Upper lobe of left lung (tissue), 6 donors: ENCODE data around the gene HOXA1. TPM values are rescaled to one million over a fixed set of nuclear protein-coding genes. Genes with fewer than 3 reads are reported as not detected.
A peak's percentile ranks its signal among the peaks of the same experiment; 100 is the strongest.
"Not testable (repeated sequence)": the region's sequence is repeated elsewhere in the genome, so short reads cannot be mapped to it uniquely, and the experiment has no call there.

Experiments
- ATAC-seq, 2 donors: fragments of 200-7000 bp; cut with Tn5 transposase; one replicate each; pipeline ENCODE4 v1.9.1; 2022; ENCODE audit warnings: mild to moderate bottlenecking in 2 of 2, moderate library complexity in 2 of 2; ENCODE audit not compliant: low FRiP score in 2 of 2
- DNase-seq, 2 donors: peaks; one replicate each; pipeline ENCODE4 v3.0.0-alpha.2; 2019 to 2020
- H3K27ac ChIP-seq, 4 donors: fragments of 200-600 bp; sonication (generic); one replicate each; pipeline ENCODE4 v1.5.1; 2016 to 2019
- H3K27me3 ChIP-seq, 4 donors: fragments of 200-600 bp; sonication (generic); one replicate each; pipeline ENCODE4 v1.5.1; 2017 to 2019
- H3K36me3 ChIP-seq, 4 donors: fragments of 200-600 bp; sonication (generic); one replicate each; pipeline ENCODE4 v1.5.1; 2016 to 2019
- H3K4me1 ChIP-seq, 4 donors: fragments of 200-600 bp; sonication (generic); one replicate each; pipeline ENCODE4 v1.5.1; 2018 to 2019
- H3K4me3 ChIP-seq, 4 donors: fragments of 200-600 bp; sonication (generic); one replicate each; pipeline ENCODE4 v1.5.1; 2017 to 2019; ENCODE audit warnings: mild to moderate bottlenecking in 2 of 4, moderate library complexity in 1 of 4
- H3K9me3 ChIP-seq, 4 donors: fragments of 200-600 bp; sonication (generic); one replicate each; pipeline ENCODE4 v1.5.1; 2018 to 2019
- CTCF ChIP-seq, 6 experiments: fragments of 450-650 bp in 4 of 6; fragments of 200-600 bp in 2 of 6; sonication (generic) in 2 of 6; IDR thresholded peaks; one replicate each; pipeline ENCODE4 v1.5.1; 2016 to 2019; ENCODE audit warnings: antibody characterized with exemption in 6 of 6
- EP300 ChIP-seq, 4 donors: sonication (generic); formaldehyde crosslinking; IDR thresholded peaks; one replicate each; pipeline ENCODE4 v1.5.1; 2017; ENCODE audit warnings: antibody characterized with exemption in 4 of 4, control low read depth in 2 of 4
- POLR2A ChIP-seq, 4 donors: fragments of 450-650 bp; IDR thresholded peaks; one replicate each; pipeline ENCODE4 v1.5.1; 2016 to 2017; ENCODE audit warnings: antibody characterized with exemption in 4 of 4, mild to moderate bottlenecking in 2 of 4
- POLR2AphosphoS5 ChIP-seq, 2 donors: sonication (generic); formaldehyde crosslinking; IDR thresholded peaks; one replicate each; pipeline ENCODE4 v1.5.1; 2017; ENCODE audit warnings: antibody characterized with exemption in 2 of 2
- WGBS, 2 donors: methylation state at CpG; one replicate each; pipeline ENCODE4 v1.1.5; 2017 to 2018; 5-methylcytosine and 5-hydroxymethylcytosine counted together
- small RNA-seq, 4 donors: library from RNA; depleted of rRNA; stranded (forward); fragments of <200 nt; gene quantifications; one replicate each; pipeline ENCODE3, GENCODE V24; 2016
- total RNA-seq, 6 donors: library from RNA; depleted of rRNA in 4 of 6; stranded (reverse); fragments of >200 nt in 4 of 6; gene quantifications; one replicate each; pipeline versions ENCODE4 v1.1.0 to v1.2.1, GENCODE V29; 2016 to 2021
- donor health status: DM: no; HTN: no; CAD: no; lungs with moderate emphysema.
- donor health status: DM: no; HTN: yes; CAD: no; lungs with severe emphysema.

HOXA1 gene
- total RNA-seq, 6 donors from 2014 or later, result 0.46 to 2.1 (median 0.64) TPM; not detected in 3

DNA sequence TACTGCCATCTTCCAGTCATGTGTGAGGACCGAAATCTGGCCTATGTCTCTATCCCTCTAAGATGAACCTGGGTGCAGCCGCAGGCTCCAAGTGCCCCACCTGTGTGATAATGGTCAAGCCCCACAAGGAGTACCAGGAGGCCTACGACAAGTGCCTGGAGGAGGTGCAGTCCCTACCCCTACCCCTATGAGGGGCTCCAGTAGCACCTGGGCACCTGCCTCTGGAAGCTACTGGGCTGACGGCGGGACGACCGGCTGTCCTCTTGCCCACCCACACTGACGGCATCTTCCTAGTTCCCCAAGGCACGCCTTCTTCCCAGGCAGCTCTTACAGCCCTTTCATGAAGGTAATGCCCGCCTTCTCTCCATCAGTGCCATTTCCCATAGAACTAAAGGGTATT lies 47.4 kb downstream of the HOXA1 start:
- 94 to 95% methylated on average over 8 to 9 of the region's 10 CpGs for WGBS, 2 donors
- Histone ChIP-seq H3K4me3 (no peak overlapping the region), H3K4me1 (no peaks in the 10 kb centered on the region), H3K27me3 (no peaks in the 10 kb centered on the region), H3K9me3 (no peaks in the 10 kb centered on the region), H3K27ac (no peak overlapping the region), H3K36me3 (no peaks in the 10 kb centered on the region)
- DNase-seq (no peak), ATAC-seq (peak in 1 of 2 donors; percentile 59)
- no peak for TF ChIP-seq EP300 (IDR thresholded peaks at IDR 0.05)
- no peak for TF ChIP-seq POLR2A (IDR thresholded peaks at IDR 0.05)
- no peak for TF ChIP-seq POLR2AphosphoS5 (IDR thresholded peaks at IDR 0.05)
- TF ChIP-seq CTCF (IDR thresholded peaks at IDR 0.05), result no peak

DNA sequence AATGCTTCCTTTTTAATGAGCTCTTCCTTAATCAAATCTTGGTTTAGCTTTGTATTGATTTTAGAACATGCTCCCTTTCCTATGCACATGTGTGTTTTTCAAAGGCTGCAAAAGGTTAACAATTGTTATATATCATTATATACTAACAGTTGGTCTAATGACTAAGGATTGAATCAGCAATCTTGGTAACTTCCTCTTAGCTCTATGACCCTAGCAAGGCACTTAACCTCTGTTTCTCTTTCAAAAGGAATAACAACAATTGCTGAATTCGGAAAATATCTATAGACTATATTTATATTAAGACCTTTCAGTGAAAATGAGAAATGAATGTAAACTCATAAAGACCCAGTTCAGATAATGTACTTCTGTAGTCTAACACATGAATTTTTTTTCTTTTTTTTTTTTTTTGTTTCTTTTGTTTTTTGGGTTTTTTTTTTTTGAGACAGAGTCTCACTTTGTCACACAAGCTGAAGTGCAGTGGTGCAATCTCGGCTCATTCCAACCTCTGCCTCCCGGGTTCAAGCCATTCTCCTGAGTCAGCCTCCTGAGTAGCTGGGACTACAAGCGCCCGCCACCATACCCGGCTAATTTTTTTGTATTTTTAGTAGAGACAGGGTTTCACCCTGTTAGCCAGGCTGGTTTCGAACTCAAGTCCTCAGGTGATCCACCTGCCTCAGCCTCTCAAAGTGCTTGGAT lies 48.8 kb downstream of the HOXA1 start:
- Histone ChIP-seq H3K27me3 (no peaks in the 10 kb centered on the region), H3K27ac (no peak overlapping the region), H3K4me3 (no peak overlapping the region), H3K9me3 (no peaks in the 10 kb centered on the region), H3K36me3 (no peaks in the 10 kb centered on the region), H3K4me1 (no peaks in the 10 kb centered on the region)
- DNase-seq (no peak), ATAC-seq (no peak)
- TF ChIP-seq CTCF (IDR thresholded peaks at IDR 0.05) (no peak), POLR2AphosphoS5 (IDR thresholded peaks at IDR 0.05) (no peak), EP300 (IDR thresholded peaks at IDR 0.05) (no peak), POLR2A (IDR thresholded peaks at IDR 0.05) (no peak)
- WGBS, 2 donors, result 69 to 80% methylated on average over 7 of the region's 7 CpGs

DNA sequence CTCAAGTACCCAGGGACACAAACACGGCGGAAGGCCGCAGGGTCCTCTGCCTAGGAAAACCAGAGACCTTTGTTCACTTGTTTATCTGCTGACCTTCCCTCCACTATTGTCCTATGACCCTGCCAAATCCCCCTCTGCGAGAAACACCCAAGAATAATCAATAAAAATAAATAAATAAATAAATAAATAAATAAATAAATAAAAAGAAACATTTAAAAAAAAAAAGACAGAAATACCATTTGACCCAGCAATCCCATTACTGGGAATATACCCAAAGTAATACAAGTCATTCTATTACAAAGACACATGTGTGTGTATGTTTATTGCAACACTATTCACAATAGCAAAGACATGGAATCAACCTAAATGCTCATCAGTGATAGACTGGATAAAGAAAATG lies 49.8 kb downstream of the HOXA1 start:
- not testable (repeated sequence) for ATAC-seq, H3K4me3 ChIP-seq, H3K27me3 ChIP-seq, H3K36me3 ChIP-seq, DNase-seq, H3K27ac ChIP-seq, H3K4me1 ChIP-seq, H3K9me3 ChIP-seq
- 87 to 94% methylated on average over 1 to 2 of the region's 4 CpGs for WGBS, 2 donors

DNA sequence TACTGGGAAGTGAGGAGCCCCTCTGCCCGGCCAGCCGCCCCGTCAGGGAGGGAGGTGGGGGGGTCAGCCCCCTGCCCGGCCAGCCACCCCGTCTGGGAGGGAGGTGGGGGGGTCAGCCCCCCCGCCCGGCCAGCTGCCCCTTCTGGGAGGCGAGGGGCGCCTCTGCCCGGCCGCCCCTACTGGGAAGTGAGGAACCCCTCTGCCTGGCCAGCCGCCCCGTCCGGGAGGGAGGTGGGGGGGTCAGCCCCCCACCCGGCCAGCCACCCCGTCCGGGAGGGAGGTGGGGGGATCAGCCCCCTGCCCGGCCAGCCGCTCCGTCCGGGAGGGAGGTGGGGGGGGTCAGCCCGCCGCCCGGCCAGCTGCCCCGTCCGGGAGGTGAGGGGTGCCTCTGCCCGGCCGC lies 50.7 kb downstream of the HOXA1 start:
- WGBS, 2 donors, result no CpG with 5 or more reads among the region's 28 CpGs
- not testable (repeated sequence) for ATAC-seq
- peak in 1 of 2 donors; percentile 51 for DNase-seq

More for the DNA sequence above, 50.7 kb downstream of the HOXA1 start:
- not testable (repeated sequence) for H3K4me3 ChIP-seq, H3K9me3 ChIP-seq, H3K27ac ChIP-seq, H3K36me3 ChIP-seq, H3K4me1 ChIP-seq, H3K27me3 ChIP-seq

Small RNA genes lying within 50 kb of the gene (small RNA-seq; reads per million reads assigned to genes)
- 0 reads per million in 4 donors for gene RF01977

Other genes with a start within 250 kb of the HOXA1 start
- gene SKAP2, start 231.4 kb downstream of the HOXA1 start, total RNA-seq, result 10 to 100 TPM; 21.7 to 57.2 (median 32.6) TPM
- gene HOXA2, start 6.7 kb upstream of the HOXA1 start, total RNA-seq, result 1 to 10 TPM in 2 of 6 donors, under 1 TPM in 3, not detected in 1; 0.30 to 3.0 (median 0.86) TPM
- gene HOXA4, start 34.8 kb upstream of the HOXA1 start, total RNA-seq, result 10 to 100 TPM in 1 of 6 donors, 1 to 10 TPM in 5; 1.5 to 10.5 (median 6.2) TPM
- gene HOXA5, start 47.7 kb upstream of the HOXA1 start, total RNA-seq, result 10 to 100 TPM in 5 of 6 donors, 1 to 10 TPM in 1; 7.8 to 79.9 (median 16.9) TPM
- gene HOXA6, start 51.8 kb upstream of the HOXA1 start, total RNA-seq, result 1 to 10 TPM in 4 of 6 donors, under 1 TPM in 1, not detected in 1; 0.61 to 8.4 (median 4.0) TPM
- 10 to 100 TPM in 1 of 6 donors, 1 to 10 TPM in 3, under 1 TPM in 2; 0.20 to 11.4 (median 3.5) TPM for gene HOXA3, start 56.6 kb upstream of the HOXA1 start, total RNA-seq
- 1 to 10 TPM in 3 of 6 donors, under 1 TPM in 1, not detected in 2; 0.46 to 3.3 (median 2.5) TPM for gene HOXA7, start 60.7 kb upstream of the HOXA1 start, total RNA-seq
- 1 to 10 TPM in 2 of 6 donors, under 1 TPM in 3, not detected in 1; 0.30 to 6.1 (median 0.49) TPM for gene HOXA9, start 69.5 kb upstream of the HOXA1 start, total RNA-seq
- gene HOXA10, start 78.3 kb upstream of the HOXA1 start, total RNA-seq, result under 1 TPM in 2 of 6 donors, not detected in 4; 0.15 to 0.24 TPM
- gene HOXA11, start 89.2 kb upstream of the HOXA1 start, total RNA-seq, result not detected
- gene HOXA13, start 104.1 kb upstream of the HOXA1 start, total RNA-seq, result not detected
- gene EVX1, start 146.8 kb upstream of the HOXA1 start, total RNA-seq, result not detected